Measurements from ENCODE around the gene BCKDHA. TPM values are rescaled to one million over a fixed set of nuclear protein-coding genes. Genes with fewer than 3 reads are reported as not detected.
A peak's percentile ranks its signal among the peaks of the same experiment; 100 is the strongest.

Gene BCKDHA
- total and polyA plus RNA-seq, 9 of the 15 experiments (the other 6 are each of a cell fraction or from before 2014, with no cell fraction given): 4.5 to 52.5 (median 14.1) TPM

- no peak for TF ChIP-seq AFF4 (CRISPR knock-in tag; IDR thresholded peaks at IDR 0.05)
- no peak for TF ChIP-seq ELF1 (tag; IDR thresholded peaks at IDR 0.05)
- TF ChIP-seq POLR2AphosphoS5 (IDR thresholded peaks at IDR 0.05; ENCODE audit: control insufficient read depth, insufficient read depth, low read depth, low read length): peak; percentile 65
- peak in 1 of 2 experiments; percentile 68; a peak in 3 of 4 replicates for TF ChIP-seq RCOR1 (IDR thresholded peaks at IDR 0.05; ENCODE audit: borderline replicate concordance in 1 of 2, low read depth in 2 of 2, low read length in 2 of 2)
- peak; percentile 71 to 77 for TF ChIP-seq MLLT1 (IDR thresholded peaks at IDR 0.05)
- no peak for TF ChIP-seq MCM7 (IDR thresholded peaks at IDR 0.05)
- no peak for TF ChIP-seq THRB (CRISPR knock-in tag; conservative IDR thresholded peaks at IDR 0.05)
- peak; percentile 50; the same call in 1 of the 2 replicates for TF ChIP-seq NFE2 (IDR thresholded peaks at IDR 0.05; ENCODE audit: low read depth)
- TF ChIP-seq TSC22D4 (tag; IDR thresholded peaks at IDR 0.05): no peak
- TF ChIP-seq TAF15 (IDR thresholded peaks at IDR 0.05; ENCODE audit: low read depth, low read length): no peak
- no peak for TF ChIP-seq HMBOX1 (IDR thresholded peaks at IDR 0.05)
- TF ChIP-seq ZNF395 (CRISPR knock-in tag; IDR thresholded peaks at IDR 0.05): no peak
- peak; percentile 4 for TF ChIP-seq MEIS2 (IDR thresholded peaks at IDR 0.05; ENCODE audit: partially characterized antibody)
- TF ChIP-seq NELFE (IDR thresholded peaks at IDR 0.05; ENCODE audit: insufficient read depth, insufficient read length): no peak
- TF ChIP-seq CBX3 (IDR thresholded peaks at IDR 0.05; ENCODE audit: borderline replicate concordance in 1 of 2, low read length in 2 of 2): peak in 1 of 2 experiments; percentile 13; a peak in 1 of 3 replicates
- 0 out of 2 replicates have a peak, but pooled peaks have one; percentile 17 for TF ChIP-seq TEAD4 (IDR thresholded peaks at IDR 0.05; ENCODE audit: low read length)
- no peak for TF ChIP-seq TEAD4 (CRISPR knock-in tag; IDR thresholded peaks at IDR 0.05; ENCODE audit: borderline replicate concordance)
- TF ChIP-seq ZNF551 (CRISPR knock-in tag; IDR thresholded peaks at IDR 0.05): no peak
- 0 out of 2 replicates have a peak, but pooled peaks have one; percentile 7 for TF ChIP-seq CREM (IDR thresholded peaks at IDR 0.05; ENCODE audit: low read depth)
- no peak for TF ChIP-seq CAMTA2 (CRISPR knock-in tag; conservative IDR thresholded peaks at IDR 0.05)
These were observed 46.8 kb upstream of the BCKDHA start (continued) for GRCh38 chr19:41350735-41351338.

Measured in K562 (cell line).